HepG2 (cell line): ENCODE results near the gene TMEM221. TPM values are rescaled to one million over a fixed set of nuclear protein-coding genes. Genes with fewer than 3 reads are reported as not detected.

Experiments
- ETS1 ChIP-seq: sonication (generic); formaldehyde crosslinking; IDR thresholded peaks from 2 replicates; pipeline ENCODE4 v1.4.0; 2020; ENCODE audit warnings: missing genetic modification reagents
- HES4 ChIP-seq: sonication (generic); formaldehyde crosslinking; IDR thresholded peaks from 2 replicates; pipeline ENCODE4 v1.9.0; 2021; ENCODE audit warnings: mild to moderate bottlenecking, missing genetic modification reagents, borderline replicate concordance
- HMG20B ChIP-seq: conservative IDR thresholded peaks from 2 replicates; pipeline ENCODE4 v1.6.1; 2016; ENCODE audit warnings: missing genetic modification reagents, missing compliant biosample characterization
- NCOA1 ChIP-seq: sonication (generic); formaldehyde crosslinking; IDR thresholded peaks from 2 replicates; pipeline ENCODE4 v1.9.0; 2021; ENCODE audit warnings: missing genetic modification reagents
- NFE2L2 ChIP-seq: fragments of 150-350 bp; IDR thresholded peaks from 2 replicates; pipeline ENCODE4 v1.6.1; 2014; ENCODE audit warnings: low read length
- ONECUT2 ChIP-seq: sonication (generic); formaldehyde crosslinking; IDR thresholded peaks from 2 replicates; pipeline ENCODE4 v1.4.0; 2020; ENCODE audit warnings: missing genetic modification reagents
- SMARCE1 ChIP-seq: fragments of 450-650 bp; IDR thresholded peaks from 2 replicates; pipeline ENCODE4 v1.6.1; 2017; ENCODE audit warnings: borderline replicate concordance
- SNAPC5 ChIP-seq: sonication (generic); formaldehyde crosslinking; IDR thresholded peaks from 2 replicates; pipeline ENCODE4 v1.8.1; 2023; ENCODE audit warnings: mild to moderate bottlenecking, missing genetic modification reagents, borderline replicate concordance
- SRF ChIP-seq: IDR thresholded peaks from 2 replicates; pipeline ENCODE4 v1.6.1; 2011; ENCODE audit warnings: mild to moderate bottlenecking, low read depth, low read length, moderate library complexity
- ZNF143 ChIP-seq: sonication (generic); formaldehyde crosslinking; IDR thresholded peaks from 2 replicates; pipeline ENCODE4 v1.4.0; 2020; ENCODE audit warnings: missing genetic modification reagents
- ZNF260 ChIP-seq: sonication (generic); formaldehyde crosslinking; IDR thresholded peaks from 2 replicates; pipeline ENCODE4 v1.4.0; 2020; ENCODE audit warnings: missing genetic modification reagents, low read depth, mild to moderate bottlenecking, borderline replicate concordance
- ZNF569 ChIP-seq: sonication (generic); formaldehyde crosslinking; IDR thresholded peaks from 2 replicates; pipeline ENCODE4 v1.5.0; 2020; ENCODE audit warnings: mild to moderate bottlenecking, missing genetic modification reagents, moderate library complexity, borderline replicate concordance
- ZNF672 ChIP-seq: sonication (generic); formaldehyde crosslinking; IDR thresholded peaks from 2 replicates; pipeline ENCODE4 v1.8.1; 2022; ENCODE audit warnings: missing genetic modification reagents
- polyA plus RNA-seq, 8 experiments: library from polyadenylated mRNA; depleted of rRNA in 3 of 8; stranded (reverse) in 7 of 8; unstranded in 1 of 8; fragments of >200 nt; fragmentation: Illumina TruSeq in 4 of 8; extraction: Trizol in 4 of 8; gene quantifications; 2 replicates each; pipeline versions ENCODE4 v1.2.1 to v1.2.3, GENCODE V29; 2011 to 2016; ENCODE audit warnings: low read depth in 4 of 8, missing spikeins in 1 of 8, mixed read lengths in 1 of 8; ENCODE audit not compliant: insufficient read depth in 1 of 8
- total RNA-seq, 5 experiments: library from RNA; depleted of rRNA; stranded (reverse); fragments of >200 nt; fragmentation: Illumina TruSeq; extraction: Trizol; gene quantifications; 2 replicates each; pipeline ENCODE4 v1.2.3, GENCODE V29; 2016; ENCODE audit warnings: low read depth in 1 of 5
- TF ChIP-seq, protein P1 (sequence below): sonication (generic); formaldehyde crosslinking; IDR thresholded peaks from 2 replicates; pipeline ENCODE4 v1.5.0; 2020; ENCODE audit warnings: mild to moderate bottlenecking, missing genetic modification reagents, borderline replicate concordance
- TF ChIP-seq, protein P2 (sequence below): sonication (generic); formaldehyde crosslinking; IDR thresholded peaks from 2 replicates; pipeline ENCODE4 v1.4.0; 2020; ENCODE audit warnings: mild to moderate bottlenecking, missing genetic modification reagents
- TF ChIP-seq, protein P3 (sequence below): sonication (generic); formaldehyde crosslinking; IDR thresholded peaks from 2 replicates; pipeline ENCODE4 v1.5.1; 2020; ENCODE audit warnings: mild to moderate bottlenecking, missing genetic modification reagents, borderline replicate concordance

The TMEM221 gene
- total and polyA plus RNA-seq, 2 of the 13 experiments (the other 11 are each of a cell fraction or from before 2014, with no cell fraction given): 0.33 to 0.77 TPM

DNA sequence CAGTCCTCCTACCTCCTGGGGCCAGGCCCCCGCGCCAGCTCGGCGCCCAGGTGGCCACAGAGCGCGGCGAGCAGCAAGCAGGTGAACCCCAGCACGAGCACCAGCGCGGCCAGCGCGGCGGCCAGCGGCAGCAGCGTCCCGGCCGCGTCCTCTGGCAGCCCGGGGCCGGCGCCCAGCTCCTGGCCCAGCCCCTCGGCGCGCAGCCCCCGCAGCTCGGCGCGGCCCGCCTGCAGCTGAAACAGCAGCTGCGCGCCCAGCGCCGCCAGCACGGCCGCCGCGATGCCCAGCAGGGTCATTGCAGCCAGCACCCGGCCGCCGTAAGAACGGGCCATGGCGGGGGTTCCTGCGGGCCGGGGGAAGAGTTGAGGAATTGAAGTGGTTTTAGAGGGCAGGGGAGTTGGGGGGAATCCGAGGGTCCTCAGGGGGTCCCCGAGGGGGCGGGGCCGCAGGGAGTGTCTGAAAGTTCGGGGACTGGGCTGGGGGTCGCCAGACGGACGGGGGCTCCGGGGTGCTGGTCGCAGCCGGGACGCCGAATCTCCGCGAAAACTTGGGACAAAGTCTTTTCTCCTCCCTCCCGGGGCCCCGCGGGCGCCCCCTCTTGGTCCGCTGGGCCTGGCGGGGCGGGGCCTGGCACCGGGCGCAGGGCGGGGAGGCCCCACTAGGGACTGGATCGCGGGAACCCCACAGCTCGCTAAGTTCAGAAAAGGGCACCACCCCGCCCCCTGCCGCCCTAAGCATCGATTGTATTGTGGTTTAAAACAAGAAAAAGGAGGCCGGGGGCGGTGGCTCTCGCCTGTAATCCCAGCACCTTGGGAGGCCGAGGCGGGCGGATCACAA is at the start of gene TMEM221 (continued):
- TF ChIP-seq, protein P1, sequence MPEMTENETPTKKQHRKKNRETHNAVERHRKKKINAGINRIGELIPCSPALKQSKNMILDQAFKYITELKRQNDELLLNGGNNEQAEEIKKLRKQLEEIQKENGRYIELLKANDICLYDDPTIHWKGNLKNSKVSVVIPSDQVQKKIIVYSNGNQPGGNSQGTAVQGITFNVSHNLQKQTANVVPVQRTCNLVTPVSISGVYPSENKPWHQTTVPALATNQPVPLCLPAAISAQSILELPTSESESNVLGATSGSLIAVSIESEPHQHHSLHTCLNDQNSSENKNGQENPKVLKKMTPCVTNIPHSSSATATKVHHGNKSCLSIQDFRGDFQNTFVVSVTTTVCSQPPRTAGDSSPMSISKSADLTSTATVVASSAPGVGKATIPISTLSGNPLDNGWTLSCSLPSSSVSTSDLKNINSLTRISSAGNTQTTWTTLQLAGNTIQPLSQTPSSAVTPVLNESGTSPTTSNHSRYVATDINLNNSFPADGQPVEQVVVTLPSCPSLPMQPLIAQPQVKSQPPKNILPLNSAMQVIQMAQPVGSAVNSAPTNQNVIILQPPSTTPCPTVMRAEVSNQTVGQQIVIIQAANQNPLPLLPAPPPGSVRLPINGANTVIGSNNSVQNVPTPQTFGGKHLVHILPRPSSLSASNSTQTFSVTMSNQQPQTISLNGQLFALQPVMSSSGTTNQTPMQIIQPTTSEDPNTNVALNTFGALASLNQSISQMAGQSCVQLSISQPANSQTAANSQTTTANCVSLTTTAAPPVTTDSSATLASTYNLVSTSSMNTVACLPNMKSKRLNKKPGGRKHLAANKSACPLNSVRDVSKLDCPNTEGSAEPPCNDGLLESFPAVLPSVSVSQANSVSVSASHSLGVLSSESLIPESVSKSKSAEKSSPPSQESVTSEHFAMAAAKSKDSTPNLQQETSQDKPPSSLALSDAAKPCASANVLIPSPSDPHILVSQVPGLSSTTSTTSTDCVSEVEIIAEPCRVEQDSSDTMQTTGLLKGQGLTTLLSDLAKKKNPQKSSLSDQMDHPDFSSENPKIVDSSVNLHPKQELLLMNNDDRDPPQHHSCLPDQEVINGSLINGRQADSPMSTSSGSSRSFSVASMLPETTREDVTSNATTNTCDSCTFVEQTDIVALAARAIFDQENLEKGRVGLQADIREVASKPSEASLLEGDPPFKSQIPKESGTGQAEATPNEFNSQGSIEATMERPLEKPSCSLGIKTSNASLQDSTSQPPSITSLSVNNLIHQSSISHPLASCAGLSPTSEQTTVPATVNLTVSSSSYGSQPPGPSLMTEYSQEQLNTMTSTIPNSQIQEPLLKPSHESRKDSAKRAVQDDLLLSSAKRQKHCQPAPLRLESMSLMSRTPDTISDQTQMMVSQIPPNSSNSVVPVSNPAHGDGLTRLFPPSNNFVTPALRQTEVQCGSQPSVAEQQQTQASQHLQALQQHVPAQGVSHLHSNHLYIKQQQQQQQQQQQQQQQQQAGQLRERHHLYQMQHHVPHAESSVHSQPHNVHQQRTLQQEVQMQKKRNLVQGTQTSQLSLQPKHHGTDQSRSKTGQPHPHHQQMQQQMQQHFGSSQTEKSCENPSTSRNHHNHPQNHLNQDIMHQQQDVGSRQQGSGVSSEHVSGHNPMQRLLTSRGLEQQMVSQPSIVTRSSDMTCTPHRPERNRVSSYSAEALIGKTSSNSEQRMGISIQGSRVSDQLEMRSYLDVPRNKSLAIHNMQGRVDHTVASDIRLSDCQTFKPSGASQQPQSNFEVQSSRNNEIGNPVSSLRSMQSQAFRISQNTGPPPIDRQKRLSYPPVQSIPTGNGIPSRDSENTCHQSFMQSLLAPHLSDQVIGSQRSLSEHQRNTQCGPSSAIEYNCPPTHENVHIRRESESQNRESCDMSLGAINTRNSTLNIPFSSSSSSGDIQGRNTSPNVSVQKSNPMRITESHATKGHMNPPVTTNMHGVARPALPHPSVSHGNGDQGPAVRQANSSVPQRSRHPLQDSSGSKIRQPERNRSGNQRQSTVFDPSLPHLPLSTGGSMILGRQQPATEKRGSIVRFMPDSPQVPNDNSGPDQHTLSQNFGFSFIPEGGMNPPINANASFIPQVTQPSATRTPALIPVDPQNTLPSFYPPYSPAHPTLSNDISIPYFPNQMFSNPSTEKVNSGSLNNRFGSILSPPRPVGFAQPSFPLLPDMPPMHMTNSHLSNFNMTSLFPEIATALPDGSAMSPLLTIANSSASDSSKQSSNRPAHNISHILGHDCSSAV (CRISPR knock-in tag): no peak
- TF ChIP-seq, protein P2, sequence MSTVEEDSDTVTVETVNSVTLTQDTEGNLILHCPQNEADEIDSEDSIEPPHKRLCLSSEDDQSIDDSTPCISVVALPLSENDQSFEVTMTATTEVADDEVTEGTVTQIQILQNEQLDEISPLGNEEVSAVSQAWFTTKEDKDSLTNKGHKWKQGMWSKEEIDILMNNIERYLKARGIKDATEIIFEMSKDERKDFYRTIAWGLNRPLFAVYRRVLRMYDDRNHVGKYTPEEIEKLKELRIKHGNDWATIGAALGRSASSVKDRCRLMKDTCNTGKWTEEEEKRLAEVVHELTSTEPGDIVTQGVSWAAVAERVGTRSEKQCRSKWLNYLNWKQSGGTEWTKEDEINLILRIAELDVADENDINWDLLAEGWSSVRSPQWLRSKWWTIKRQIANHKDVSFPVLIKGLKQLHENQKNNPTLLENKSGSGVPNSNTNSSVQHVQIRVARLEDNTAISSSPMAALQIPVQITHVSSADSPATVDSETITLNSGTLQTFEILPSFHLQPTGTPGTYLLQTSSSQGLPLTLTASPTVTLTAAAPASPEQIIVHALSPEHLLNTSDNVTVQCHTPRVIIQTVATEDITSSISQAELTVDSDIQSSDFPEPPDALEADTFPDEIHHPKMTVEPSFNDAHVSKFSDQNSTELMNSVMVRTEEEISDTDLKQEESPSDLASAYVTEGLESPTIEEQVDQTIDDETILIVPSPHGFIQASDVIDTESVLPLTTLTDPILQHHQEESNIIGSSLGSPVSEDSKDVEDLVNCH (CRISPR knock-in tag): no peak
- no peak for TF ChIP-seq SNAPC5 (CRISPR knock-in tag)
- no peak for TF ChIP-seq HES4 (CRISPR knock-in tag)
- no peak for TF ChIP-seq SRF
- TF ChIP-seq, protein P3, sequence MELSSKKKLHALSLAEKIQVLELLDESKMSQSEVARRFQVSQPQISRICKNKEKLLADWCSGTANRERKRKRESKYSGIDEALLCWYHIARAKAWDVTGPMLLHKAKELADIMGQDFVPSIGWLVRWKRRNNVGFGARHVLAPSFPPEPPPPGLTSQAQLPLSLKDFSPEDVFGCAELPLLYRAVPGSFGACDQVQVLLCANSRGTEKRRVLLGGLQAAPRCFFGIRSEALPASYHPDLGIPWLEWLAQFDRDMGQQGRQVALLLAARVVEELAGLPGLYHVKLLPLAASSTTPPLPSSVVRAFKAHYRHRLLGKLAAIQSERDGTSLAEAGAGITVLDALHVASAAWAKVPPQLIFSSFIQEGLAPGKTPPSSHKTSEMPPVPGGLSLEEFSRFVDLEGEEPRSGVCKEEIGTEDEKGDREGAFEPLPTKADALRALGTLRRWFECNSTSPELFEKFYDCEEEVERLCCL (CRISPR knock-in tag): no peak
- no peak for TF ChIP-seq NFE2L2
- no peak for TF ChIP-seq HMG20B (CRISPR knock-in tag)
- no peak for TF ChIP-seq SMARCE1
- TF ChIP-seq ETS1: no peak
- TF ChIP-seq ZNF672 (CRISPR knock-in tag): peak; percentile 100
- no peak for TF ChIP-seq ZNF260 (CRISPR knock-in tag)
- TF ChIP-seq NCOA1 (CRISPR knock-in tag): no peak
- TF ChIP-seq ZNF143: no peak
- TF ChIP-seq ZNF569 (CRISPR knock-in tag): no peak
- no peak for TF ChIP-seq ONECUT2 (CRISPR knock-in tag)
